ENCODE measurements around the gene CPT1C. TPM values are rescaled to one million over a fixed set of nuclear protein-coding genes. Genes with fewer than 3 reads are reported as not detected.

CPT1C gene
- total and polyA plus RNA-seq, 2 of the 4 experiments (the other 2 are of a cell fraction), result 14.2 to 56.1 TPM

DNA sequence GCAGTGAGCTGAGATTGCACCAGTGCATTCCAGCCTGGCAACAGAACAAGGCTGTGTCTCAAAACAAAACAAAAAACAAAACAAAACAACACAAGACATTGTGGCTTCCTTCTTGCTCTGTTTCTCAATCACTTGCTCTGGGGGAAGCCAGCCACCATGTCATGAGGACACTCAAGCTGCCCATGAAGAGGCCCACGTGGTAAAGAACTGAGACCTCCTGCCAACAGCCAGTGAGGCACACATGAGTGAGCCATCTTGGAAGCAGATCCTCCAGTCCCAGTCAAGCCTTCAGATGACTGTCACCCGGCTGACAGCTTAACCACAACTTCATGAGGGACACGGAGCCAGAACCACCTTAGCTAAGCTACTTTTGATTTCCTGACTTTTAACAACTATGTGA lies 25.2 kb downstream of the CPT1C start:
- no peak overlapping the region for H3K4ac ChIP-seq (ENCODE audit: low read depth, low read length)
- H2BK15ac ChIP-seq (ENCODE audit: low read depth, low read length), result no peak overlapping the region
- in situ Hi-C loops (cut with MboI; ENCODE audit: low sequenced_read_pairs), result no loop called here
- H2AK5ac ChIP-seq (ENCODE audit: low read depth, low read length), result 0 out of 2 replicates have a peak overlapping the region, but pooled peaks have one; percentile 5
- H3K36me3 ChIP-seq (ENCODE audit: control insufficient read depth, insufficient read depth, low read length), result peaks cover 10% of the 10 kb centered on the region
- H3K79me1 ChIP-seq (ENCODE audit: low read depth in 1 of 2, low read length in 2 of 2), result no peaks in the 10 kb centered on the region; a peak in 1 of 4 replicates
- H3K27me3 ChIP-seq (ENCODE audit: control insufficient read depth, insufficient read depth, low read length), result no peaks in the 10 kb centered on the region
- TF ChIP-seq BHLHE40 (IDR thresholded peaks at IDR 0.05; ENCODE audit: low read depth, low read length) (no peak), MAFK (IDR thresholded peaks at IDR 0.05; ENCODE audit: low read depth, low read length) (no peak), CHD1 (IDR thresholded peaks at IDR 0.05; ENCODE audit: low read depth, low read length) (no peak), FOS (IDR thresholded peaks at IDR 0.05; ENCODE audit: low read depth, low read length) (no peak), RCOR1 (IDR thresholded peaks at IDR 0.05; ENCODE audit: insufficient replicate concordance, low read length) (no peak), MAZ (IDR thresholded peaks at IDR 0.05; ENCODE audit: borderline replicate concordance, low read depth, low read length) (no peak), RFX5 (IDR thresholded peaks at IDR 0.05; ENCODE audit: low read depth, low read length) (no peak)
- TF ChIP-seq, protein P1, sequence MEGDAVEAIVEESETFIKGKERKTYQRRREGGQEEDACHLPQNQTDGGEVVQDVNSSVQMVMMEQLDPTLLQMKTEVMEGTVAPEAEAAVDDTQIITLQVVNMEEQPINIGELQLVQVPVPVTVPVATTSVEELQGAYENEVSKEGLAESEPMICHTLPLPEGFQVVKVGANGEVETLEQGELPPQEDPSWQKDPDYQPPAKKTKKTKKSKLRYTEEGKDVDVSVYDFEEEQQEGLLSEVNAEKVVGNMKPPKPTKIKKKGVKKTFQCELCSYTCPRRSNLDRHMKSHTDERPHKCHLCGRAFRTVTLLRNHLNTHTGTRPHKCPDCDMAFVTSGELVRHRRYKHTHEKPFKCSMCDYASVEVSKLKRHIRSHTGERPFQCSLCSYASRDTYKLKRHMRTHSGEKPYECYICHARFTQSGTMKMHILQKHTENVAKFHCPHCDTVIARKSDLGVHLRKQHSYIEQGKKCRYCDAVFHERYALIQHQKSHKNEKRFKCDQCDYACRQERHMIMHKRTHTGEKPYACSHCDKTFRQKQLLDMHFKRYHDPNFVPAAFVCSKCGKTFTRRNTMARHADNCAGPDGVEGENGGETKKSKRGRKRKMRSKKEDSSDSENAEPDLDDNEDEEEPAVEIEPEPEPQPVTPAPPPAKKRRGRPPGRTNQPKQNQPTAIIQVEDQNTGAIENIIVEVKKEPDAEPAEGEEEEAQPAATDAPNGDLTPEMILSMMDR (conservative IDR thresholded peaks at IDR 0.05; ENCODE audit: low read depth, low read length), result no peak
- TF ChIP-seq, protein P2, sequence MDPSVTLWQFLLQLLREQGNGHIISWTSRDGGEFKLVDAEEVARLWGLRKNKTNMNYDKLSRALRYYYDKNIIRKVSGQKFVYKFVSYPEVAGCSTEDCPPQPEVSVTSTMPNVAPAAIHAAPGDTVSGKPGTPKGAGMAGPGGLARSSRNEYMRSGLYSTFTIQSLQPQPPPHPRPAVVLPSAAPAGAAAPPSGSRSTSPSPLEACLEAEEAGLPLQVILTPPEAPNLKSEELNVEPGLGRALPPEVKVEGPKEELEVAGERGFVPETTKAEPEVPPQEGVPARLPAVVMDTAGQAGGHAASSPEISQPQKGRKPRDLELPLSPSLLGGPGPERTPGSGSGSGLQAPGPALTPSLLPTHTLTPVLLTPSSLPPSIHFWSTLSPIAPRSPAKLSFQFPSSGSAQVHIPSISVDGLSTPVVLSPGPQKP (IDR thresholded peaks at IDR 0.05; ENCODE audit: borderline replicate concordance, low read depth, low read length), result no peak
- TF ChIP-seq, protein P3, sequence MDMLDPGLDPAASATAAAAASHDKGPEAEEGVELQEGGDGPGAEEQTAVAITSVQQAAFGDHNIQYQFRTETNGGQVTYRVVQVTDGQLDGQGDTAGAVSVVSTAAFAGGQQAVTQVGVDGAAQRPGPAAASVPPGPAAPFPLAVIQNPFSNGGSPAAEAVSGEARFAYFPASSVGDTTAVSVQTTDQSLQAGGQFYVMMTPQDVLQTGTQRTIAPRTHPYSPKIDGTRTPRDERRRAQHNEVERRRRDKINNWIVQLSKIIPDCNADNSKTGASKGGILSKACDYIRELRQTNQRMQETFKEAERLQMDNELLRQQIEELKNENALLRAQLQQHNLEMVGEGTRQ (IDR thresholded peaks at IDR 0.05; ENCODE audit: low read depth, low read length), result no peak
- H3K9me1 ChIP-seq (ENCODE audit: insufficient read depth, low read length), result peaks cover 10% of the 10 kb centered on the region; the same call in 1 of the 2 replicates
- H3K14ac ChIP-seq (replicated peaks; ENCODE audit: low read depth, low read length), result no peak overlapping the region
- no peak for ATAC-seq (ENCODE audit: low read depth)
- no peak overlapping the region for H3K23ac ChIP-seq (ENCODE audit: low read depth, low read length)
- POLR2A ChIA-PET (ENCODE audit: unreplicated experiment), result no interaction called here
- H3K4me1 ChIP-seq (ENCODE audit: control insufficient read depth, insufficient read depth, low read length), result no peaks in the 10 kb centered on the region
- H4K8ac ChIP-seq (ENCODE audit: low read depth in 2 of 2, low read length in 2 of 2), result no peak overlapping the region
- no peaks in the 10 kb centered on the region for H3K9me3 ChIP-seq (ENCODE audit: control insufficient read depth, insufficient read depth, low read length)
- intact Hi-C loops (cut with micrococcal nuclease), result loop anchor here (10.0 kb wide), 1 partner anchor 99 kb away; the partner anchor contains the start of genes FUZ and MED25
- H2BK5ac ChIP-seq (ENCODE audit: low read depth, low read length, poor library complexity, severe bottlenecking), result no peak overlapping the region
- no peak overlapping the region for H4K91ac ChIP-seq (ENCODE audit: insufficient read depth, low read depth, low read length)
- no peak overlapping the region for H2BK120ac ChIP-seq (ENCODE audit: low read depth, low read length)
- WGBS, 2 experiments (ENCODE audit: extremely low coverage in 2 of 2, insufficient read length in 1 of 2), result 57% methylated on average over 1 of the region's 3 CpGs; no CpG with 5 or more reads in 1 of the 2 experiments
- H2AFZ ChIP-seq (replicated peaks; ENCODE audit: low read length, poor library complexity), result peak overlapping the region; percentile 18
- dilution Hi-C loops (cut with HindIII; ENCODE audit: low sequenced_read_pairs, unreplicated experiment), result no loop called here
- H3K18ac ChIP-seq (ENCODE audit: low read depth, low read length), result no peak overlapping the region
- H3K56ac ChIP-seq (ENCODE audit: extremely low read depth, insufficient read depth, low read length), result no peak overlapping the region; the same call in 1 of the 2 replicates
- no peak overlapping the region for H2BK20ac ChIP-seq (ENCODE audit: low read depth, low read length)
- no peak overlapping the region for H3K4me2 ChIP-seq (ENCODE audit: low read depth, low read length)
- DNase-seq, result no peak
- no TSS peak for BruUV-seq (replicated peaks)
- no peak overlapping the region for H4K5ac ChIP-seq (ENCODE audit: low read depth, low read length)
- no peak overlapping the region for H3K4me3 ChIP-seq (ENCODE audit: insufficient read depth, low read depth, low read length)
- no peak overlapping the region for H3K27ac ChIP-seq (ENCODE audit: insufficient read depth, low read length)
- H4K20me1 ChIP-seq (ENCODE audit: insufficient read depth, low read length), result no peaks in the 10 kb centered on the region
- H2AK9ac ChIP-seq (replicated peaks; ENCODE audit: low read depth, low read length, poor library complexity), result no peak overlapping the region
- H3K9ac ChIP-seq (ENCODE audit: low read depth, low read length), result no peak overlapping the region
- CTCF ChIA-PET, result interaction anchor here (0.6 kb wide), 1 partner anchor 13 kb away, joined by 4 read pairs; no protein-coding TSS in a partner anchor
